ENCODE measurements around the gene CHAD.

Gene CHAD

GRCh38 chr17:50472286-50472685 is 3.6 kb upstream of the CHAD start:
- TF ChIP-seq ZNF223 (tag by site-specific recombination; IDR thresholded peaks at IDR 0.05) (no peak), ZNF121 (tag by site-specific recombination; IDR thresholded peaks at IDR 0.05) (no peak), ZNF624 (tag by site-specific recombination; IDR thresholded peaks at IDR 0.05) (no peak), ZNF626 (tag by site-specific recombination; IDR thresholded peaks at IDR 0.05) (no peak), ZNF777 (tag by site-specific recombination; IDR thresholded peaks at IDR 0.05; ENCODE audit: borderline replicate concordance) (no peak), SCRT1 (tag by site-specific recombination; IDR thresholded peaks at IDR 0.05; ENCODE audit: borderline replicate concordance) (no peak), ZNF558 (tag by site-specific recombination; IDR thresholded peaks at IDR 0.05) (no peak), GLI4 (tag by site-specific recombination; IDR thresholded peaks at IDR 0.05) (no peak), ZNF10 (tag by site-specific recombination; IDR thresholded peaks at IDR 0.05) (no peak), ZNF148 (tag by site-specific recombination; IDR thresholded peaks at IDR 0.05; ENCODE audit: borderline replicate concordance) (no peak), ZBTB17 (tag by site-specific recombination; IDR thresholded peaks at IDR 0.05) (no peak), KLF10 (tag by site-specific recombination; IDR thresholded peaks at IDR 0.05) (no peak), ZNF560 (tag by site-specific recombination; IDR thresholded peaks at IDR 0.05; ENCODE audit: borderline replicate concordance) (no peak), ZNF175 (tag by site-specific recombination; IDR thresholded peaks at IDR 0.05) (no peak), ZBTB49 (tag by site-specific recombination; IDR thresholded peaks at IDR 0.05; ENCODE audit: low read depth) (no peak)
- Histone ChIP-seq H3K4me3 (ENCODE audit: low read depth, low read length) (no peak overlapping the region), H3K27ac (ENCODE audit: extremely low read depth, low read depth, low read length) (no peak overlapping the region), H3K9me3 (ENCODE audit: control insufficient read depth, insufficient read depth, low read depth, low read length) (no peaks in the 10 kb centered on the region), H3K4me1 (ENCODE audit: control insufficient read depth, insufficient read depth, low read length) (no peaks in the 10 kb centered on the region), H3K36me3 (ENCODE audit: control insufficient read depth in 2 of 2, insufficient read depth in 1 of 2, low read length in 2 of 2) (peaks cover 0 to 29% of the 10 kb centered on the region in 2 experiments; a peak in 2 of 3 replicates)
- ChIA-PET POLR2A (interaction anchor here (0.6 to 1.6 kb wide), 5 partner anchors 14 to 766 kb away, joined by 3 to 6 read pairs (median 3); partner anchors contain the start of gene ACSF2), CTCF (interaction anchor here (0.6 to 1.9 kb wide), 3 partner anchors 11 to 126 kb away, joined by 3 to 6 read pairs (median 6); partner anchors contain the start of gene LRRC59)

- Histone ChIP-seq H3K36me3 (ENCODE audit: control insufficient read depth in 2 of 2, insufficient read depth in 1 of 2, low read length in 2 of 2) (peaks cover 0 to 29% of the 10 kb centered on the region in 2 experiments; a peak in 2 of 3 replicates), H3K4me1 (ENCODE audit: control insufficient read depth, insufficient read depth, low read length) (no peaks in the 10 kb centered on the region), H3K9me3 (ENCODE audit: control insufficient read depth, insufficient read depth, low read depth, low read length) (no peaks in the 10 kb centered on the region), H3K4me3 (ENCODE audit: low read depth, low read length) (no peak overlapping the region), H3K27ac (ENCODE audit: extremely low read depth, low read depth, low read length) (no peak overlapping the region)
- CTCF ChIA-PET, result interaction anchor here (0.6 to 1.5 kb wide), 5 partner anchors 8 to 110 kb away, joined by 3 to 6 read pairs (median 4); partner anchors contain the start of gene LRRC59
- POLR2A ChIA-PET, result interaction anchor here (1.1 to 1.6 kb wide), 2 partner anchors 13 to 82 kb away, joined by 3 to 5 read pairs; no protein-coding TSS in a partner anchor
- TF ChIP-seq ZIC2 (tag by site-specific recombination; IDR thresholded peaks at IDR 0.05) (0 out of 2 replicates have a peak, but pooled peaks have one; percentile 20), REST (tag by site-specific recombination; IDR thresholded peaks at IDR 0.05) (no peak)
These were observed 2.6 kb upstream of the CHAD start for GRCh38 chr17:50471009-50471905.
